NCI-H82 treated with DMSO at 0.1 percent for 48 hours (cell line): ENCODE data around the gene GALP.

ENCODE experiments used
- DNase-seq: peaks from one replicate; lab custom pipeline; 2025; ENCODE audit not compliant: unreplicated experiment; lab: John Stamatoyannopoulos, UW

The GALP gene

DNA sequence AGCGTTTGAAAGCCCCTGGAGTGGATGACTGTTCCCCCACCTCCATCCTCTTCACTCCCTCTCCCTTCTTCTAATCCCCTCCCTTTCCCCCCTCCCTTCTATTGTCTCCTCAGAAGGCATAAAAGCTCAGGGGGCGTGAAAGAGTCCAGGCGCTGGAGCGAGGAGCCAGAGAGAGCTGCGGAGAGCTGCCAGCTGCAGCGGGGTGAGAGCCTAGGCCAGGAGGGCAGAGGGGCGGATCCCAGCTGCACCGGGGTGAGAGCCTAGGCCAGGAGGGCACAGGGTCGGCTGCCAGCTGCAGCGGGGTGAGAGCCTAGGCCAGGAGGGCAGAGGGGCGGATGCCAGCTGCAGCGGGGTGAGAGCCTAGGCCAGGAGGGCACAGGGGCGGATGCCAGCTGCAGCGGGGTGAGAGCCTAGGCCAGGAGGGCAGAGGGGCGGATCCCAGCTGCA, at the start of gene GALP:
Gene GALP, plus strand, starts transcription at position 148 of the 447 bp plus-strand sequence. CDS start 1,101 bp downstream, outside the sequence.
- DNase-seq = peak; percentile 4

DNA sequence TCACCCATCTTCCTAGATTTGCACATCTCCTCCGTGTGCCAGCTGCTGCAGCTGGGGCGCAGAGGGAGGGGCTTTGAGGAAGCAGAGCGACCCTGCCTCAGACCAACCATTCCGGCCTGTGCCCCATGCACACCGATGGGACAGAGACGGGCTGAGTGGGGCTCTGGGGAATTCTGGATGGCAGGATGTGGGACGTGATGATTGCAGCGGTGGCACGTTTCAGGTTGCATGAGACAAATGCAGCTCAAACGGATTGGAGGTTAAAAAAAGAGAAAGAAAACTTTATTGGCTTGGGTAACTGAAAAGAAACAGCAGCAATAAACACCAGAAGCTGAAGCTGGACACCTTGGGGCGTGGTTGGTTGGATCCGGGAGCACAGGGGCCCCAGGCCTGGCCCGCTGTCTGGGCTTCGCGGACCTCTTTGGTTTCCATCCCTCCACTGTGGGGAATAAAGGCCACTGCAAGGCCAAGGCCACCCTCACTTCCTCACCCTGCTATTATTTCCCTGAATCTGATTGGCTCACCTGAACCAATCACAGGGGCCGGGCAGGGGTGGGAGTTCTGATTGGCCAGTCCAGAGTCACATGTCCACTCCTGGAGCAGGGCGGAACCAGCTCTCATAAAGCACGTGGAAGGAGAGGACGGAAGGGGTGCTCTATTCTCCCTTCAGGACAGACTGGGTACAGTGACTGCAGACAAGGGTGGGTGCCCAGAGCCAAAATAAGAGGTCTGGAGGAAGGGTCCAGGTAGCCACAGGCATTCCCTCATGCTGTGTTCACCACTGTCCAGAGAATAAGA, 48.6 kb upstream of the GALP start:
- no peak for DNase-seq

DNA sequence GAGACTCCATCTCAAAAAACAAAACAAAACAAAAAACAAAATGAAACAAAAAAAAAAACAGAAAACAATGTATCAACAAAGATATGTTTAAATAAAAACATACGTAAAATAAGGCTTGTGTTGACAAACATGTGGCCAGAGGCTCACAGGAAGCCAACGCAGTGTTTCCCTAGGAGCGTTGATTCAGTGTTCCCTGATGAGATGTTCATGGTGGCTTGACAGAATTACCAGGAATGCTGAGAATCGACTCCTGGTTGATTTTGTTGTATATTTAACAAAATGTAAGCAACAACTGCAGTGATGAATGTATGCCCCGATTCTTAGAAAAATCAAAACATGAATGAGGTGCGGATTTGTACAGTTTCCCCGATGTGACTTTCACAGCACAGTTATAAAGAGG, 45.8 kb upstream of the GALP start:
- no peak for DNase-seq

DNA sequence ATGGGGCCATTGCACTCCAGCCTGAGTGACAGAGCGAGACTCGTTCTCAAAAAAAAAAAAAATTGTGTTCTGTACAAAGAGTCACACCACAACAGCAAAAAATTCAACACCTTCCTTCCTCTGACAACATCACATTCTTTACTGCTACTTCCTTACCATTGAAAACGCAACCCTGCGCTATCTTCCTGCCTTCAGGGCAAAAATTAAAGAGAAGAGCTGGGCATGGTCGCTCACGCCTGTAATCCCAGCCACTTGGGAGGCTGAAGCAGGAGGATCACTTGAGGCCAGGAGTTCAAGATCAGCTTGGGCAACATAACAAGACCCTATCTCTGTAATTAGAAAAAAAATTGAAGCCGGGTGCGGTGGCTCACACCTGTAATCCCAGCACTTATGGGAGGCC, 44.2 kb upstream of the GALP start:
- no peak for DNase-seq

DNA sequence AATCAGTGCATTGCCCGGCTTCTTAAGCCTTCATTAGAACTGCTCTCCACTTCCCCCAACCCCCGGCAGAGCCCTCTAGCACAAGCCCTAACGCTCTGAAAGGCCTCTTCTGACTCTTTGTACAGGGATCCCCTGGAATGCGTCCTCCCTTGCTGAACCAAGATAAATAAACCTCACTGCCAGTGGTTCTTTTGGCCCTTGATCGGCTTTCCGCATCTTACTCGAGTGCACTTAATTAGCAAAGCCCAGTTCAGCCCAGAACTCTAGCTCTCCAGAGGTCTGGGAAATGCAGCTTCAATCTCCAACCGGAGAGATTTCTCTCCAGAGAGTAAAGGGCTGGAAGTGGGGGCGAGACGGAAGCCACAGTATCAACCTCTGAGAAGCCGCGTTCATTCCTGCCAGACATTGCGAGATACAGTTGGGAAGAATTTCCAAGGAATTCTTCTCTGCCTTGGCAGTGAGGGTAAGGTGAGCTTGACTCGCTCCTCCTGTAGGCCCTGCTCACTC, 43.4 kb upstream of the GALP start:
- no peak for DNase-seq

DNA sequence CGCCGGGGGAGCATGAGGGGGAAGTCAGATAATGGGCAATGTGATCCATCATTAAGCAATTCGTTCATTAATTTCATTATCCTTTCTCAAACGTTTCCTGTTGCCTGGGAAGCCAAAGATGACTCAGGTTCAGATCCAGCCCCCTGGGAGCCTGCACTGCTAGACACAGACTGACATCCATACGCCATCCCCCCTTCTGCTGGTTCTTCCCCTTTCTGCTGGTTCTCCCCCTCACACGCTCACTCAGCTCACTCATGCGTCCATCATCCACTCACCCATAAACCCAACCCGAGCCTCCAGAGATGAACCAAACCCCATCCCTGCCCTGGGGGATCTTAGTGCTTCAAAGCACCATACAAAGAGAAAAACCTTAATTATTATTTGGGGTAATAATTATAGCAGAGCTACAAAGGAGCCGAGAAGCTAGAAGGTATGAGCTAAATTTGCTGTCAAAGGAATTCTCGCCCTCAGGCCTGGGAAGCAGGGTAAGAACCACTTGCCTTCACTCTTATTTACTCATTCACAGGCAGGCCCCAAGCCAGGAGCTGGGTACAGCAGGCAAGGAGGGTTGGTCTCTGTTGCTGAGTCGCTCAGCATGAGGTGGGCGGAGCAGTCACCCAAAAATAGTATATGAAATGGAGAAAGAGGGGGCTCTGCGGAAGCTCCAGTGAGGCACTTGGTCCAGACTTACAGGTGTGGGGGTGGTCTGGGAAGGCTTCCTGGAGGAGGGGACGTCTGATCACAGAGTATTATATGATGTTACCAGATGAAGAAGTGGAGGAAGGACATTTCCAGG, 41.8 kb upstream of the GALP start:
- DNase-seq = no peak

DNA sequence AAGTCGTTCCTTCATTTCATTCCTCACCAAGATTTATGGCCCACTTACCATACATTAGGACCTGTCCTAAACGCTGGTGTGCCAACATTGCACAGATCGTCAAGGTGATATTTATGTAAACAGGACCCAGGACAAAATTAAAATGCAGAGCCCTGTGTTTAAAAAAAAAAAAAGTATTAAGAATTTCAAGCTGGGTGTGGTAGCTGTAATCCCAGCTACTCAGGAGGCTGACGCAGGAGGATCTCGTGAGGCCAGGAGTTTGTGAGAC, 41.2 kb upstream of the GALP start:
- DNase-seq = no peak

DNA sequence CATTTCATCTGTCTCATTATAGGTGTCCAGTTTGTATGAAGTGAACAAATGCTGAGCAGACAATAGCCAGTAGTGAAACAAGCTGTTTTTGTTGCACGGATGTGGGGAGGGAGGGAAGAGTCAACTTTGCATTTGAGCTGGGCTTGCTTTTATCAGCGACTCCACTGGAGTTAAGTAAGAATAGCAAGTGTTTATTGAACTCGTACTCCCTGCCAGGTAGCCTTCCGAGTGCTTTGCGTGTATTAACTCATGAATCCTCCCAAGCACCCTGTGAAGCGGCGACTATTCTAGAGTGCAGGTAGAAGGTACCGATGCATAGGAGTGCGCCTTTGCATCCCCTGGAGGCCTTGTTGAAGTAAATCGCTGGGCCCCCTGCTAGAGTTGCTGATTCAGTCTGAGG, 39.4 kb upstream of the GALP start:
- DNase-seq = no peak

DNA sequence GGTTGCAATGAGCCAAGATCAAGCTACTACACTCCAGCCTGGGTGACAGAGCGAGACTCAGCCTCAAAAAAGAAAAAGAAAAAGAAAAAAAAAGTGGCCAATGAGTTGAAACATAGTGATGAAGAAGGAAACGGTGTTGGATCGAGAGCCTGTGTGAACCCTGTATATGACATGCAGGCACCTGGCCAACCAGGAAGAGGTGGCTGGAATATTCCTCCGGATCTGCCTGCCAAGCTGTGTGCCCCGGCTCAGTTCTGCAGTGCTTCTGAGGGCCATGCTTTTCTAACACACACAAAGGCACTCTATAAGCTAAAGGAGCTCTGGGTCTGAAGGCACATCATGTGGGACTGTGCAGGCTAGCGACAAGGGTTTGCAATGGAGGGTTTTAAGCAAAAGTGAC, 38.4 kb upstream of the GALP start:
- DNase-seq = no peak

DNA sequence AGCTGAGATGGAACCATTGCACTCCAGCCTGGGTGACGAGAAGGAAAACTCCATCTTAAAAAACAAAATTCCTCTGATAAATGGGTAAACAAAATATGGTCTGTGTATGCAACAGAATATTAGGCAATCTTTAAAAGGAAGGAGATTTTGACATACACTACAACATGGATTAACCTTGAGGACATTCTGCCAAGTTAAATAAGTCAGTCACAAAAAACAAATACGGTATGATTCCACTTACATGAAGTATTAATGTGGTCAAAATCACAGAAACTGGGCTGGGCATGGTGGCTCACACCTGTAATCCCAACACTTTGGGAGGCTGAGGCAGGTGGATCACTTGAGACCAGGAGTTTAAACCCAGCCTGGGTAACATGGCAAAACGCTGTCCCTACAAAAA, 37.7 kb upstream of the GALP start:
- no peak for DNase-seq

DNA sequence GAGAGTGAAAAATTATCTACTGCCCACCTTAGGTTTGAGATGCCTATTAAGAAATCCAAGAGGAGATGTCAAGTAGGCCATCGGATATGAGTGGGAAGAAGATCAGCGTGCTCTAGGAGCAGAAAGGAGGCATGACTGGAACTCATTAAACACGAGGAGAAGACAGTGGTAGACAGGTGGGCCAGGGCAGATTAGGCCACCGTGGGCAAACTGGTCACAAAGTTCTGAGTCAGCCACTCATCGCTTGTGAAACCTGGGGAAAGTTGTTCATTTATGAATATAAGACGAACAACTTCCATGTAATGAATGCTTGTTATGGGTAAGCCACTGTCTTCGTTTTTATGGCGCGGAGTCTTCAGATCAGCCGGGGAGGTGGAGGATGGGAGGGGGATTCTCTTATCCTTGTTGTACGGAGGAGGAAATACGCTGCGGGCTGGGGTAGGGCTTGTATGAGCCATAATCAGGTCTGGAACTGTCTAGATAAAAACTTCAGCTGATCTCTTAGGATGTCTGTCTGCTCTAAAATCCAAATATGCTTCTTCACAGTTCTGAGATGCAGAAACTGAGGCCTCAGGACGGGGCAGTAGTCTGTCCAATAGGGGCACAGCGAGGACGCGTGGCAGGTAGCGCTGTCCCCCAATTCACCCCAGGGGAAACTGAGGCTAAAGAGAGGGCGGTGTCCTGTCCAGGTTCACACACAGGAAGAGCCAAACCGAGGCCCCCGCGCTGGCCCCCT, 35.8 kb upstream of the GALP start:
- no peak for DNase-seq

DNA sequence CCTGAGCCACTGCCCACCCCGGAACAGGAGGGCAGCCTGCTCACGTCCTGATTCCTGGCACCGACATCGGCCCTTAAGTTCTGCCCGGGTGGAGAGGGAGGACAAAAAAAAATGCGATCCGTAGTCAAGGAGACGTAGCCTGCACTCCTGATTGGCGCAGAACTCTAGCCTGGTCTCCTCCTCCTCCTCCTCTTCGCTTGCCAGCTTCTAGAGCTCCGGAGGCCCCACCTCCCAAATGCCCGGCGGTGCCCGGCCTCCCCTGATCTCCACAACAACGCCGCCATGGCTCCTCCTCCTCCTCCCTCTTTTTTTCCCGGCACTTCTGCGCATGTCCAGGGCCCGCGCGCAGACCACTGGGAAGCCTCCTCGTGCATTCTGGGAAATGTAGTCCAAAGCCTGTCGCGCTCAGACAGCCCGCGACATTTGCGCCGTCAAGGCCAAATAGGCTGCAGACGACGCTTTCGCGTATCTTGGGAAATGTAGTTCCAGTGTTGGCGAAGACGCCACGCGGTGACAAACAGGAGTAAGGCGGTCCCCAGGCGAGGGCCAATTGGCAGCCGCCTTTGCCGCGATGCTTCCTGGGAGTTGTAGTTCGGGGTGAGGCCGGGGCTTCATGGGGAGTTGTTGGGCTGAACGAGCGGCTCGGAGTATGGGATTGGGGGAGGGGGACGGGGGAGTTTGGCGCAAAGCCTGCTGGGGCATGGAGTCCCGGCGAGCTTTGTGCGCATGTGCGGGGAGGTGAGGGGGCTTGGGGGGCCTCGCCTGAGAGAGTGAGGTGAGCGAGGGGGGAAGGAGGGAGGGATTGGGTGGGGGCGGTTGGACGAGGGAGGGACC, 35.0 kb upstream of the GALP start, which contains the start of gene ZNF444:
Gene ZNF444, plus strand, starts transcription at position 705 of the 834 bp plus-strand sequence. CDS start 5,625 bp downstream, outside the sequence.
- DNase-seq = peak; percentile 100

DNA sequence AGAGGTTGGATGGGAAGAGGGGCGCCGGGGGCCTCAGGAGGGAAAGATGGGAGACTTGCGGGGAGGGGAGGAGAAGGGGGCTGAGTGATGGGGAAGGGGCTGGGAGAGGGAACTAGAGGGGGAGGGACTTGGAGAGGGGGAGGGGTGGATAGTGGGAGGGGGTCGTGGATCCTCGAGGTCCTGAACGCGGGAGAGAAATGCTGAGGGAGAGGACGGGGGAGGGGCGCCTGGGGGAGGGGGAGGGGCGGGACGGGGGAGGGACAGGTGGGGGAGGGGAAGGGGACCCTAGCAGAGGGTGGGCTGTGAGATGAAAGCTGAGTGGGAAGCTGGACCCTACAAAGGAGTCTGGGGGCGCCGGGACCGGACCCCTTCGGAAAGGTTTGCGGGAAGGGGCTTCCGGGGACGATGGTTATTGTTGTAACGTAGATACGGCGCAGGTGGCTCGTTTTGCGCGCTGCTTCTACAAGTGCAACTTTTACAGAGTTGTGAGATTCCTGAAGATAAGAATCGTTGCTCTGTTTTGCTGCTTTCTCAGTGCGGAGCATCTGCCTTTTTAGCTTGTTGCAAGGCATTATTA, 34.3 kb upstream of the GALP start:
- no peak for DNase-seq

DNA sequence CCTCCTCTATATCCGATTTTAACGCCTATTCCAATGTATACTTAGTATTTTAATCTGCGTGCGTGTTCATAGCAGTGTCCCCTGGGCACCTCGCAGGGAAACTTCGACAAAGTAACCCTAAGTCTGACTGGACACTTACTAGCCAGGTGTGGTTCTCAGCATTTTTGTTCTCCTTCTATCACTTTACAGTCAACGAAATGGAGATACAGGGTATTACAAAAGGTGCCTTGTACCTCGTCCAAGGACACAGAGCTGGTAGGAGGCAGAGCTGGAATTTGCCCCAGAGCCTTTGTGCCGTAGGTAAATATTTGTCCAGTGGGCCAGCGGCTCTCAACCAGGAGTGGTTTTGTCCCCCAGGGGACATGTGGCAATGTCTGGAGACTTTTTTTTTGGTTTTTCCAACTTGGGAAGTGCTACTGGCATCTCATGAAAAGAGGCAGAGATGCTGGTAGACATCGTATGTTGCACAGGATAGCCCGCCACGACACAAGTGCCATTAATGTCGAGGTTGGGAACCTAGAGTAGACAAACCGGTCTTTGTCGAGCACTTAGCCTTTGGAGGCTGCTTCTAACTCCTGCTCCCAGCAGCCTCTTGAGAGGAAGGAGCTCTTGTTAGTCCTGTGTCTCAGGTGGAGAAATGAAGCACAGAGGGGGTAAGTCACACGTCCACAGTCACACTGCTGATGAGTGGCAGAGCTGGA, 33.6 kb upstream of the GALP start:
- no peak for DNase-seq

DNA sequence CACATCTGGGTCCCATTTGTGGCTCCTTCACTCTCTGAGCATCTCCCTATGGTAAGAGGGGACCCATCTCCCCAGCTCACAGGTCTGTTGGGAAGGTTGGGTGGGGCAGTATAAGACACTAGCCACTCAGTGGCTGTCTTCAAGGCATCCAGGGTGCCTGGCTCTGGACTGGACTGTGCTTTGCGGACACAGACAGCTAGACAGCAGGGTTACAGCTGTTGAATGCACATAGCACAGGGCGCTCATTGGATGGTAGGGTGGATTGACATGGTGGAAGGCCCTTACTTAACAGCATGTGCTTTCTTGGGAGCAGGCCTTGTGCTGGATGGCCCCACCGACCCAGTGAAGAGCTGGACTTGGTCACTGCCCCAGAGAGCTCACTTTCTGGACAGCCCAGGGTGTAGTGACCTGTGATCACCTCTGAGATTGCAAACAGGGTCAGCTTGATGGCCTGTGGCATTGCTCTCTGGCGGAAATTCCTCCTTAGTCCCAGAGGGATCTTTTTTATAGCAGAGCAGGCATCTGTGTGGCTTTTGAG, 32.8 kb upstream of the GALP start:
- no peak for DNase-seq

DNA sequence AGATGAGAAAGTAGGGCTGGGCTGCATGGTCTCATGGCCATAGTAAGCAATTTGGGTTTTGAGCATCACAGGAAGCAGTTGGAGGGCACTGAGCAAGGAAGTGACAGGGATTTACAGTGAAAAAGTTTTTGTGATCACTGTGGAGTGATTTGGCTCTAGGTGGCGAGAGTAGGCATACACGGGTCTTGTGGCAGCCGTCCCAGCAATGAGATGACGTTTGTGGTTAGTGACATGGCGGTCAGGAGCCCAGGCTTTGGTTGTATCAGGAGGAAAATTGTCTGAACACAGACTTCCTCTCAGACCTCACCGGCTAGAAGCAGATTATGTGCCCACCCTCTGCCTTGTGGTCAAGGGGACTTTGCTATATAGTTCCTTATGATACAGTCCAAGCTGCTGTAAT, 31.4 kb upstream of the GALP start:
- DNase-seq = no peak

DNA sequence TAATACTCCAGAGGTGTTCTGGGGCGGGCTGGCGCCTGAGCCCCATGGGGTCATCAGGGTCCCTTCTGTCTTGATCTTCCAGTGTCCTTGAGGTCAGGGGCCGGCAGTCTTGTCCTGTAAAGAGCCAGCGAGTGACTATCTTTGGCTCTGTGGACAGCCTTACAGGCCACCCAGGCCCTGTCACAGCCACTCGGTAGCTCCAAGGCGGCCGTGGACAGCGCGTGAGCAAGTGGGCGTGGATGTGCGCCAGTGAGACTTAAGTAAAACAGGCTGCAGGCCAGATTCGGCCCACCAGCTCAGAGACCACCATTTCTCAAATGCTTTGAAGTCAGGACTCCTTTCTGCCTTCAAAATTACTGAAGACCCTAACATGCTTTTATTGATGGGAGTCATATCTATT, 31.0 kb upstream of the GALP start:
- DNase-seq = no peak

DNA sequence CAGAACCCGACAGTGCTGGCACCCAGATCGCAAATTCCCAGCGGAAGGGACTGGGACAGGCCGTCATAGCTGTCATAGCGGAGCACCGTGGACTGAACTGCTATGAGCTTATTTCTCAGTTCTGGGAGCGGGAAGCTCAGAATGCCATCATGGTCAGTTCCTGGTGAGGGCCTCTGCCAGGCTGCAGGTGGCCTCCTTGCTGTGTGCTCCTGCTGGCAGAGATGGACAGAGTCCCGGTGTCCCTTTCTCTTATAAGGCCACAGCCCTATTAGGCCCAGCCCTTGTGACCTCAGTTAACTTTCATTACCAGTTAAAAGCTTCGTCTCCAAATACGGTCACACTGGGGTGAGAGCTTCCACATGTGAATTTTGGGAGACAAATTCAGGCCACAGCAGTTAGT, 30.1 kb upstream of the GALP start:
- DNase-seq = no peak

DNA sequence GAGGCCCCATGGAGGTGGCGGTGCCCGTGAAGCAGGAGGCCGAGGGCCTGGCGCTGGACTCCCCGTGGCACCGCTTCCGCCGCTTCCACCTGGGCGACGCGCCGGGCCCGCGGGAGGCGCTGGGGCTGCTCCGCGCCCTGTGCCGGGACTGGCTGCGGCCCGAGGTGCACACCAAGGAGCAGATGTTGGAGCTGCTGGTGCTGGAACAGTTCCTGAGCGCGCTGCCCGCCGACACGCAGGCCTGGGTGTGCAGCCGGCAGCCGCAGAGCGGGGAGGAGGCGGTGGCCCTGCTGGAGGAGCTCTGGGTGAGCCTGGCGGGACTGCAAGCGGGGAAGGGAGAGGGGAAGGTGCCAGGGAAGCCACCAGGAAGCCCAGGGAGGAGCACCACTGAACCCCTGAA, 28.9 kb upstream of the GALP start:
- DNase-seq = no peak
